Vagina (tissue), 2 donors: ENCODE measurements around the gene TCN2.

Experiments
- POLR2A ChIP-seq, 2 donors: fragments of 450-650 bp; IDR thresholded peaks; one replicate each; pipeline ENCODE4 v1.6.1; 2017; ENCODE audit warnings: antibody characterized with exemption in 2 of 2, mild to moderate bottlenecking in 2 of 2, moderate library complexity in 2 of 2
- POLR2AphosphoS5 ChIP-seq, 2 donors: sonication (generic); formaldehyde crosslinking; IDR thresholded peaks; one replicate each; pipeline ENCODE4 v1.9.0; 2017; ENCODE audit warnings: antibody characterized with exemption in 2 of 2, mild to moderate bottlenecking in 2 of 2, low read depth in 1 of 2; ENCODE audit not compliant: insufficient read depth in 1 of 2

DNA sequence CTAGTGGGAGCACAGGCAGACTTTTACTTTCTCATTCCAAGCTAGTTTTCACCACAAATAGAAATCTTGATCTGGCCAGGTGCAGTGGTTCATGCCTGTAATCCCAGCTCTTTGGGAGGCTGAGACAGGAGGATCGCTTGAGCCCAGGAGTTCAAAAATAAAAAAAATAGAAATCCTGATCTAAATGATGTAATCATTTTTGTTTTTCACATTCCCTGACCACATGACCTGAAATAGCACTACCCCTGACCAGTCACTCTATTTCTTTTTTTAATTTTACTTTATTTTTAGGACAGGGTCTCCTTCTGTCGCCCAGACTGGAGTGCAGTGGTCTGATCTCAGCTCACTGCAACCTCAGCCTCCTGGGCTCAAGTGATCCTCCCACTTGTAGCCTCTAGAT, 2.3 kb upstream of the TCN2 start:
- TF ChIP-seq POLR2A (IDR thresholded peaks at IDR 0.05): no peak
- TF ChIP-seq POLR2AphosphoS5 (IDR thresholded peaks at IDR 0.05; ENCODE audit: insufficient read depth in 1 of 2, low read depth in 1 of 2): no peak
